Smooth muscle cell (in vitro differentiated cells): Measurements from ENCODE around the gene MYF5. TPM values are rescaled to one million over a fixed set of nuclear protein-coding genes. Genes with fewer than 3 reads are reported as not detected.

ENCODE experiments used
- DNase-seq: peaks from one replicate; lab custom pipeline; 2025; ENCODE audit not compliant: unreplicated experiment; lab: John Stamatoyannopoulos, UW
- H2AFZ ChIP-seq: fragments of 200-600 bp; sonication (generic); 2 replicates; pipeline ENCODE4 v1.6.0; 2016; ENCODE audit warnings: antibody characterized with exemption, low read depth, mild to moderate bottlenecking
- H3F3A ChIP-seq: fragments of 200-600 bp; sonication (generic); 2 replicates; pipeline ENCODE4 v1.6.0; 2017; ENCODE audit warnings: antibody characterized with exemption, low read depth
- H3K27ac ChIP-seq: fragments of 200-600 bp; sonication (generic); 2 replicates; pipeline ENCODE4 v1.5.1; 2016; ENCODE audit warnings: low read depth, mild to moderate bottlenecking
- H3K27me3 ChIP-seq: fragments of 200-600 bp; sonication (generic); 2 replicates; pipeline ENCODE4 v1.6.1; 2016; ENCODE audit warnings: low read depth, mild to moderate bottlenecking
- H3K36me3 ChIP-seq: fragments of 200-600 bp; sonication (generic); 2 replicates; pipeline ENCODE4 v1.5.1; 2016; ENCODE audit warnings: low read depth
- H3K4me1 ChIP-seq: fragments of 200-600 bp; sonication (generic); 2 replicates; pipeline ENCODE4 v1.5.1; 2016; ENCODE audit warnings: low read depth
- H3K4me2 ChIP-seq: fragments of 200-600 bp; sonication (generic); 2 replicates; pipeline ENCODE4 v1.6.0; 2016; ENCODE audit warnings: mild to moderate bottlenecking
- H3K4me3 ChIP-seq: fragments of 200-600 bp; sonication (generic); 2 replicates; pipeline ENCODE4 v1.5.1; 2016; ENCODE audit warnings: mild to moderate bottlenecking
- H3K79me2 ChIP-seq: fragments of 200-600 bp; sonication (generic); 2 replicates; pipeline ENCODE4 v1.6.0; 2016; ENCODE audit warnings: low read depth, mild to moderate bottlenecking
- H3K9ac ChIP-seq: fragments of 200-600 bp; sonication (generic); 2 replicates; pipeline ENCODE4 v1.6.0; 2016; ENCODE audit warnings: low read depth
- H3K9me3 ChIP-seq: fragments of 200-600 bp; sonication (generic); replicated peaks from 2 replicates; pipeline ENCODE4 v1.5.1; 2016; ENCODE audit warnings: low read depth
- H4K20me1 ChIP-seq: fragments of 200-600 bp; sonication (generic); 2 replicates; pipeline ENCODE4 v1.6.0; 2016; ENCODE audit warnings: low read depth
- CTCF ChIP-seq: fragments of 200-600 bp; sonication (generic); IDR thresholded peaks from 2 replicates; pipeline ENCODE4 v1.5.1; 2017; ENCODE audit warnings: borderline replicate concordance, mild to moderate bottlenecking, antibody characterized with exemption; ENCODE audit not compliant: insufficient read depth, poor library complexity, severe bottlenecking
- WGBS: methylation state at CpG from one replicate; pipeline ENCODE4 v1.1.7; 2016; ENCODE audit warnings: low lambda C conversion rate; 5-methylcytosine and 5-hydroxymethylcytosine counted together
- polyA plus RNA-seq: library from polyadenylated mRNA; unstranded; fragments of >200 nt; fragmentation: Nextera tagmentation; extraction: Ambion mirVana; gene quantifications from 2 replicates; pipeline ENCODE4 v1.2.1, GENCODE V29; 2016
- total RNA-seq: library from RNA; depleted of rRNA; stranded (reverse); fragments of >200 nt; gene quantifications from 2 replicates; pipeline ENCODE4 v1.2.3, GENCODE V29; 2014

MYF5 gene
- total and polyA plus RNA-seq, 2 experiments from 2014 or later = not detected

- Histone ChIP-seq H2AFZ (no peak overlapping the region), H3K9ac (no peak overlapping the region), H3K4me3 (no peak overlapping the region), H3K27me3 (no peaks in the 10 kb centered on the region), H4K20me1 (no peaks in the 10 kb centered on the region), H3K79me2 (no peaks in the 10 kb centered on the region), H3K4me1 (no peaks in the 10 kb centered on the region), H3F3A (no peaks in the 10 kb centered on the region), H3K36me3 (no peaks in the 10 kb centered on the region), H3K9me3 (no peaks in the 10 kb centered on the region), H3K4me2 (no peak overlapping the region), H3K27ac (no peak overlapping the region)
- DNase-seq = no peak
- TF ChIP-seq CTCF = no peak
- 96% methylated on average over 1 of the region's 1 CpG for WGBS
Observed at GRCh38 chr12:80677994-80678393, 38.7 kb upstream of the MYF5 start.

- DNase-seq = no peak
- no peaks in the 10 kb centered on the region for H3K4me1 ChIP-seq
- no peak for TF ChIP-seq CTCF
- no peaks in the 10 kb centered on the region for H3K9me3 ChIP-seq
- H3K9ac ChIP-seq = no peak overlapping the region
- no peaks in the 10 kb centered on the region for H3F3A ChIP-seq
- WGBS = 86% methylated on average over 3 of the region's 3 CpGs
- H3K36me3 ChIP-seq = no peaks in the 10 kb centered on the region
- no peaks in the 10 kb centered on the region for H4K20me1 ChIP-seq
- no peak overlapping the region for H3K4me2 ChIP-seq
- H3K27ac ChIP-seq = no peak overlapping the region
- no peak overlapping the region for H2AFZ ChIP-seq
- H3K27me3 ChIP-seq = no peaks in the 10 kb centered on the region
- H3K79me2 ChIP-seq = no peaks in the 10 kb centered on the region
- no peak overlapping the region for H3K4me3 ChIP-seq
Observed at GRCh38 chr12:80679346-80680131, 37.2 kb upstream of the MYF5 start.

DNA sequence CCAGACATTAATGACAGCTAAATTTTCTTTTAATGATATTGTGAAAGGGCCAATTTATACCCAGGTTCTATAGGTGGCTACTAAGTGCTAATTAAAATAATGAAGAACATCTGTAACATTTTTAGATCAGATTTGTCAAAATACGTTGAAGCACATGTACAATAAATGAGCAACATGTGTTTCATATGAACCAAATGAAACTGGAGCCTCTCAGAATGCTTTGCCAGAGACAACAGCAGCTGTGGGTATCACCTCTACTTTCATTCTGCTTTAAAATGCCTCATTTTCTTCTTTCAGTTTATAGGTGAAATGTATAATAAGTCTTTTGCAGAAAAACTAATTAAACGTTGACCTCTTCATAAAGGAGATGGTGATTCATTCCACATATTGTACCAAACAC lies 35.4 kb upstream of the MYF5 start:
- Histone ChIP-seq H3K4me3 (no peak overlapping the region), H4K20me1 (no peaks in the 10 kb centered on the region), H3K4me1 (no peaks in the 10 kb centered on the region), H3K27ac (no peak overlapping the region), H3K9ac (no peak overlapping the region), H3K27me3 (no peaks in the 10 kb centered on the region), H3K79me2 (no peaks in the 10 kb centered on the region), H3F3A (no peaks in the 10 kb centered on the region), H3K36me3 (no peaks in the 10 kb centered on the region), H2AFZ (no peak overlapping the region), H3K4me2 (no peak overlapping the region), H3K9me3 (no peaks in the 10 kb centered on the region)
- no peak for TF ChIP-seq CTCF
- WGBS = 76% methylated on average over 2 of the region's 2 CpGs
- DNase-seq = no peak

GRCh38 chr12:80681786-80682185 lies 34.9 kb upstream of the MYF5 start:
- Histone ChIP-seq H2AFZ (no peak overlapping the region), H3K9ac (no peak overlapping the region), H3F3A (no peaks in the 10 kb centered on the region), H3K79me2 (no peaks in the 10 kb centered on the region), H3K27me3 (no peaks in the 10 kb centered on the region), H3K4me1 (no peaks in the 10 kb centered on the region), H3K4me3 (no peak overlapping the region), H3K27ac (no peak overlapping the region), H3K4me2 (no peak overlapping the region), H3K36me3 (no peaks in the 10 kb centered on the region), H4K20me1 (no peaks in the 10 kb centered on the region), H3K9me3 (no peaks in the 10 kb centered on the region)
- 93% methylated on average over 3 of the region's 3 CpGs for whole genome bisulfite sequencing
- TF ChIP-seq CTCF = no peak
- DNase-seq = no peak
